GM18526 (cell line): ENCODE measurements around the gene MON1B.

Experiments used
- POLR2A ChIP-seq: IDR thresholded peaks from 3 replicates; pipeline ENCODE4 v1.6.1; 2011; ENCODE audit not compliant: insufficient read length; ENCODE audit errors: extremely low read depth

Gene MON1B

DNA sequence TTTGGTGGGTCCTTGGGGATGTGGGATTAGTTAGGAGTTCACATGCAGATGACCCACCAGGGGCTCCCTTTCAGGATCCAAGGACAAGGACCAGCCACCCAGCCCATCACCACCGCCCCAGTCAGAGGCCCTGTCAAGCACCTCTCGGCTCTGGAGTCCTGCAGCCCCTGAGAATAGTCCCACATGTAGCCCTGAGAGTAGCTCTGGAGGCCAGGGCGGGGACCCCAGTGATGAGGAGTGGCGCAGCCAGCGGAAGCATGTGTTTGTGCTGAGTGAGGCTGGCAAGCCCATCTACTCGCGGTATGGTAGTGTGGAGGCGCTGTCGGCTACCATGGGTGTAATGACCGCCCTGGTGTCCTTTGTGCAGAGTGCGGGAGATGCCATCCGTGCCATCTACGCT lies 2.4 kb downstream of the MON1B start:
- TF ChIP-seq POLR2A = no peak

- TF ChIP-seq POLR2A = no peak
Measured at GRCh38 chr16:77194295-77195231, 3.6 kb downstream of the MON1B start.

DNA sequence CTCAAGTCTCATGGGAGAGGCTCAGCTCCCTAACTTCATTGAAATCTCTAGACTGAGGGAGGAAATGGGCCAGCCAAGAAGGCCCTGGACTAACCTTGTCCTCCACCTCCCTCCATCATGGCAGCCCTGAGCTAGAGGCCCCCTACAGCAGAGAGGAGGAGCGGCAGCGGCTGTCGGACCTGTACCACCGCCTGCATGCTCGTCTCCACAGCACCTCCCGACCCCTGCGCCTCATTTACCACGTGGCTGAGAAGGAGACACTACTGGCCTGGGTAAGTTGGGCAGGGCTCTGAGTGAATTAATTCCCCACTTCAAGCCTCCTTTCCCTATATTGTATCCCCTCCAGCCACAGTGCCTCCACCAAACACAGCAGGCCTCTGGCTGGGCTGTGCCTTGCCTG lies 4.4 kb downstream of the MON1B start:
- no peak for TF ChIP-seq POLR2A

DNA sequence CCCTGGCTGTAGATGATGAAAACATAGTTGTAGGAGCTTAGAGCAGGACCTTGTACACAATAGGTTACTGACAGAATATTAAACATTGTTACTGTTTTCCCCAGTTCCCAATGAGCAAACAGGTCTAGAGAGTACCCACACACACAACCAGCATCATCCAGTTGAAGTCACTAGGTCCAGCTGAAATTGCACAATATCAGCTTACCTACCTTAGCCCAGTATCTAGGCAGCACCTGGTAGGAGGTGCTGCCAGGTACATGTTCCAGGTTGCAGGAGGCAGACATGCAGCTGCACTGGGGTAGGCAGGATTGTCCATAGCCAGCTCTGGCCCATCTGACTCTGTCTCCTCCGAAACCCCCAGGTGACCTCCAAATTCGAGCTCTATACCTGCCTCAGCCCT lies 6.8 kb downstream of the MON1B start:
- no peak for TF ChIP-seq POLR2A

- TF ChIP-seq POLR2A = no peak
Measured at GRCh38 chr16:77199211-77199610, 8.2 kb downstream of the MON1B start, which contains the start of gene SYCE1L. TSS of gene SYCE1L (plus strand) at chr16:77199408. CDS start at chr16:77199452, 44 bp downstream.

DNA sequence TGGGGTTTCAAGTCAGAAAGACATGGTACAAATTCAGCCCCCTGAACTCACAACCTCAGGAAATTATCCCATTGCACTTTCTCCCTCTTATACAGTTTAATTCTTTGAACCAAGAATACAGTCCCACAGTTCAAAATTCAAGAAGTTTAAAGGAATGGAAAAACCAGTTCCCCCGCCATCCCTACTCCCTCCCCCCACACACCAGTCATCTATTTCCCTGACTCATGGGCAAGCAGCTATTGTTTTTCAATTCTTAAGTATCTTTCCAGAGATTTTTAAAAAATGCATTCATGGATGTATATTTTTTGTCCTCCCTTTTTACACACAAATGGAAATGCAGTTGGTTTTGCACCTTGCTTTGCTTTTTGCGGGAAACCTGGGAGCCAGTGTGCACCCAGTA lies 15.5 kb downstream of the MON1B start:
- no peak for TF ChIP-seq POLR2A

- TF ChIP-seq POLR2A = no peak
Measured at GRCh38 chr16:77207030-77207429, 16.0 kb downstream of the MON1B start.

DNA sequence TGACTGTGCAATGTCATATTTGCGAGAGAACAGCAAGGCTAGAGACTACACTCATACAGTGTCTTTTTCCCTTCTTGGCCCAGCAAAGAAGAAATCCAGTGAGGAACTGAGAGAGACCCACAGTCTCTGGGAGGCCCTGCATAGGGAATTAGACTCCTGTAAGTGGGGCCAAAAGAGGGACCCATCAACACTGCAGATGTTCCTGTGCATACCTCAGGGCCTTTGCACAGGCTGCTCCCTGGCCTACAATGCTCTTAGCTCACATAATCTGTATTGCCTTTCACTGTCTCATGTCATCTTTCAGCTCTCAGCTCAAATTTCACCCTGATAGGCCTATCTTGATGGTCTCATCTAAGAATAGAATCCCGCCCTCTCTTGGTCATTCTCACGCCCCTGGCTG lies 17.4 kb downstream of the MON1B start:
- TF ChIP-seq POLR2A = no peak

DNA sequence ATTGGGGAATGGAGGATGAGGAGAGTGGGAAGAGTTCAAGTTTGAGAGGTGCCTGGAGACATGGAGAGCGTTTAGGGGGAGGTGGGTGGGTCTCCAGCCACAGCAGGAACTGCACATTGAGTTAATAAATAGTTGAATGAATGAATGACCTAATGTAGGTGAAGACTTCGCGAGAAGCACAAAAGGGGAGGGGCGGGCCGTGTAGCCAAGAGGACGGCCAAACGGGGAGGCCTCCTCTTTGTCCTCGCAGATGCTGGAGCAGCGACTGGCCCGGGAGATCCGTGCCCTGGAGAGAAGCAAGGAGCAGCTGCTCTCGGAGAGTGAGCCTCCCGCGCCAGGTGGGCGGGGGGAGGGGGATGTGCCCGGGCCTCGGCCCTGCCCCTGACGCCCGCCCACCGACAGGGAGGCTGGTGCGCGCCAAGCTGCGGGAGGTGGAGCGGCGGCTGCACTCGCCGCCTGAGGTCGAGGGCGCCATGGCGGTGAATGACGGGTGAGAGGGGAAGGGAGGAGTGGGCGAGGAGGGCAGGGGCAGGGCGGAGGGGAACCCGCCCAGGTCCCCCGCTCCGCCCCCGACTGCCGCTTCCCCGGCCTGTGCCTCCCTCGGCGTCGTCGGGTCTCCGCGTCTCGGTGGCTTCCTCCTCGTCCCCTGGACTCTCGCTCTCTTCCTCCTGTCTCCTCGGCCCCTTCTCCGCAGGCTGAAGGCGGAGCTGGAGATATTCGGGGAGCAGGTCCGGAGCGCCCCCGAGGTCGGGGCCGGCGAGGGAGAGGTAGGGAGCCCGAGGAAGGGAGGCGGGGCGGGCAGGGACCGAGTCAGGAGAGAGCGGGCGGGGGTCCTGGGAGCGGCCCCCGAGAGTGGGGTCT lies 21.1 kb downstream of the MON1B start:
- peak; percentile 37 for TF ChIP-seq POLR2A

GRCh38 chr16:77212741-77213541 lies 22.0 kb downstream of the MON1B start:
- no peak for TF ChIP-seq POLR2A

DNA sequence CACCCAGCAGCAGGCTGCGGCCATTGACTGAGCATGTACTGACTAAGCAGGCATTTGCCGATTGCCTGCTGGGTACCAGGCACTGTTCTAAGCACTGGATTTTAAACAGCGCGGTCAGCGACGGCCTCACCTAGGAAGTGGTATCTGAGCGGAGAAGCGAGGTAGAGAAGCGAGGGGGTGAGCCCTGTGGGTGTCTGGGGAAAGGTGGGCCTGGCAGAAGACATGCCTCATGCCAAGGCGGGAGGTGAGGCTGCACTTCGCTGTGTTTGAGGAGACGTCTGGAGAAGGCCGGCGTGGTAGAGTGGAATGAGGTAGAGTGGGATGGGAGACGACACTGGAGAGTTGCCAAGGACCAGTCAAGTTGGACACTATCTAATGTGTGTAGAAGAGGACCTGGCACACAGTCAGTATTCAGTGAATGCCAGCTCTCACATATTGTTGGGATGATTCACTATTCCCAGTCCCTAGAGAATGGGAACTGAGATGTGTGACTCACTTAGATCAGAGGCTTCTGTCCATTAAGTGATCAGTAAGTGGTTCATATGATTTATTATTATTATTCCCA lies 22.6 kb downstream of the MON1B start:
- no peak for TF ChIP-seq POLR2A

DNA sequence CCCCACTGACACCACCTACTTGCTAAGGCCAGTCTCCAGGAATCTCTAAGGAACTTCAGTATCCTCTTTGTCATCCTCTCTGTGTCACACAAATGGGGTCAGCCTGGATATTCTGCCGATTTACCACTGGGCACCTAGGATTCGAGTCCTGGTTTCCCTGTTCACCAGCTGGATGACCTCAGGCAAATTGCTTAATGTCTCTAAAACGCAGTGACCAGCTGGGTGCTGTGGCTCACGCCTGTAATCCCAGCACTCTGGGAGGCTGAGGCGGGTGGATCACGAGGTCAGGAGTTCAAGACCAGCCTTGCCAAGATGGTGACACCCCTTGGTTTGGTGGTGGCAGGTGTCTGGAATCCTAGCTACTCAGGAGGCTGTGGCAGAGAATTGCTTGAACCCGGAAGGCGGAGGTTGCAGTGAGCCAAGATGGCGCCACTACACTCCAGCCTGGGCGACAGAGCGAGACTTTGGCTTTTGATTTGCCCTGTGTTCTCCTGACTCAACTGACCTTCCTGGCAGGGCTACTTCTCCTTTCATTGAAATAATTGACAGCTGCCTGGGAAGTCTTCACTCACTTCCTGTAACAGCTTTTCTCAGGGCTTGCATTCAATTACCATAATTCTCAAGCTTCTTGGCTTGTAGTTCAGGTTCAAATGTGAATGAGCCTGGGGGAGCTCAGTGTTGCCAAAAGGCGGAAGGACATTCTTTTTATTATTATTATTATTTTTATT lies 23.6 kb downstream of the MON1B start:
- no peak for TF ChIP-seq POLR2A

- no peak for TF ChIP-seq POLR2A
Measured at GRCh38 chr16:77219437-77219836, 28.4 kb downstream of the MON1B start.

GRCh38 chr16:77220427-77220826 lies 29.4 kb downstream of the MON1B start:
- no peak for TF ChIP-seq POLR2A
